Adrenal gland (tissue), 5 donors: ENCODE measurements around the gene MCTP1.

Experiments used
- CTCF ChIP-seq, 6 experiments: fragments of 450-650 bp in 4 of 6; fragments of 200-600 bp in 2 of 6; sonication (generic) in 1 of 6; IDR thresholded peaks; 1 replicate in 5 of 6; 2 replicates in 1 of 6; pipeline versions ENCODE4 v1.5.1 to v1.8.0; 2016 to 2021; ENCODE audit warnings: antibody characterized with exemption in 6 of 6, mild to moderate bottlenecking in 2 of 6, moderate library complexity in 1 of 6
- POLR2A ChIP-seq, 2 donors: fragments of 450-650 bp; IDR thresholded peaks; one replicate each; pipeline ENCODE4 v1.6.1; 2017; ENCODE audit warnings: antibody characterized with exemption in 2 of 2, mild to moderate bottlenecking in 2 of 2, moderate library complexity in 1 of 2
- donor health status: DM: no; HTN: no; CAD: no.

- TF ChIP-seq CTCF (IDR thresholded peaks at IDR 0.05) (no peak), POLR2A (IDR thresholded peaks at IDR 0.05) (no peak)
Measured at GRCh38 chr5:95080030-95080429, 204.9 kb downstream of the MCTP1 start.
